ENCODE measurements around the gene SNED1. TPM values are rescaled to one million over a fixed set of nuclear protein-coding genes. Genes with fewer than 3 reads are reported as not detected.

The SNED1 gene
- total RNA-seq, 1 experiment from 2014 or later = 3.2 TPM

DNA sequence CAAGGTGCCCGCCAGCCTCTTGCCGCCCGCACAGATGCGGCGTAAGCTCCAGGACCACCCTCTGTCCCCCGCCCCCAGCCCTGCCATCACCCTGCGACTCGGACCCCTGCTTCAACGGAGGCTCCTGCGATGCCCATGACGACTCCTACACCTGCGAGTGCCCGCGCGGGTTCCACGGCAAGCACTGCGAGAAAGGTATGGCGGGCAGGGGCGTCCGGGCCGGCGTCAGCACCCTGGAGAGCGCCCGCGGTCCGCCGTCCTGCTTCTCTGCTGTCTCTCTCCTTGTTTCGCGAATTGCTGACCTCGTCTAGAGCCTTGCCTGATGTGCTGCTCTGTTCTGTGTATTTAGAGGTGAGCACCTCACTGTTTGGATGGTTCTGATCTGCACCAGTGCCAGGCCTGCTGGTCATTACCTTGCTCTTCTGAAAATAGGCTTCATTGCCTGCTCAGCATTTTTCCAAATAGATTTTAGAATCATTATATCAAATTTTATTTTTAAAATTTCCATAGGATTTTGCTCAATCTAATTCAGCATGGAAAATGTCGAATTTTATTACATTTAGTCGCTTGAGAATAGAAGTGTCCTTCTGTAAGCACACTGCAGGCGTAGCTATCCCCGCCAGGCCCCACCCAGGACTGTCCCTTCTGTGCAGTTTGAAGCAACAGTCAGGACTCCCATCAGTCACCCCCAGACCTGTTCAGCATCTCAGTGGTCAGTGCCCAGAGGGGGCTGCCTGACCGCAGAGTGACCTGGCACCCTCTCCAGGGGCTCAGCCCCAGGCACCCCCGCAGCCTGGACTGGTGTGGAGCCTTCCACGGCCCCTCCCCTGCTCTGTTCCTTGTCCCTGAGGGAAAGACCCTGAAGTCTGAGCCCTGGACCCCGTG is 51.6 kb downstream of the SNED1 start (continued):
- peak; percentile 86; the same call in 1 of the 2 replicates for TF ChIP-seq NFE2L1 (CRISPR knock-in tag; IDR thresholded peaks at IDR 0.05)
- TF ChIP-seq, protein P1, sequence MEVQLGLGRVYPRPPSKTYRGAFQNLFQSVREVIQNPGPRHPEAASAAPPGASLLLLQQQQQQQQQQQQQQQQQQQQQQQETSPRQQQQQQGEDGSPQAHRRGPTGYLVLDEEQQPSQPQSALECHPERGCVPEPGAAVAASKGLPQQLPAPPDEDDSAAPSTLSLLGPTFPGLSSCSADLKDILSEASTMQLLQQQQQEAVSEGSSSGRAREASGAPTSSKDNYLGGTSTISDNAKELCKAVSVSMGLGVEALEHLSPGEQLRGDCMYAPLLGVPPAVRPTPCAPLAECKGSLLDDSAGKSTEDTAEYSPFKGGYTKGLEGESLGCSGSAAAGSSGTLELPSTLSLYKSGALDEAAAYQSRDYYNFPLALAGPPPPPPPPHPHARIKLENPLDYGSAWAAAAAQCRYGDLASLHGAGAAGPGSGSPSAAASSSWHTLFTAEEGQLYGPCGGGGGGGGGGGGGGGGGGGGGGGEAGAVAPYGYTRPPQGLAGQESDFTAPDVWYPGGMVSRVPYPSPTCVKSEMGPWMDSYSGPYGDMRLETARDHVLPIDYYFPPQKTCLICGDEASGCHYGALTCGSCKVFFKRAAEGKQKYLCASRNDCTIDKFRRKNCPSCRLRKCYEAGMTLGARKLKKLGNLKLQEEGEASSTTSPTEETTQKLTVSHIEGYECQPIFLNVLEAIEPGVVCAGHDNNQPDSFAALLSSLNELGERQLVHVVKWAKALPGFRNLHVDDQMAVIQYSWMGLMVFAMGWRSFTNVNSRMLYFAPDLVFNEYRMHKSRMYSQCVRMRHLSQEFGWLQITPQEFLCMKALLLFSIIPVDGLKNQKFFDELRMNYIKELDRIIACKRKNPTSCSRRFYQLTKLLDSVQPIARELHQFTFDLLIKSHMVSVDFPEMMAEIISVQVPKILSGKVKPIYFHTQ (CRISPR knock-in tag; IDR thresholded peaks at IDR 0.05) = no peak
- TF ChIP-seq, protein P2, sequence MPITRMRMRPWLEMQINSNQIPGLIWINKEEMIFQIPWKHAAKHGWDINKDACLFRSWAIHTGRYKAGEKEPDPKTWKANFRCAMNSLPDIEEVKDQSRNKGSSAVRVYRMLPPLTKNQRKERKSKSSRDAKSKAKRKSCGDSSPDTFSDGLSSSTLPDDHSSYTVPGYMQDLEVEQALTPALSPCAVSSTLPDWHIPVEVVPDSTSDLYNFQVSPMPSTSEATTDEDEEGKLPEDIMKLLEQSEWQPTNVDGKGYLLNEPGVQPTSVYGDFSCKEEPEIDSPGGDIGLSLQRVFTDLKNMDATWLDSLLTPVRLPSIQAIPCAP (CRISPR knock-in tag; IDR thresholded peaks at IDR 0.05) = peak; percentile 71; the same call in 1 of the 2 replicates
- TF ChIP-seq CBFB (CRISPR knock-in tag; IDR thresholded peaks at IDR 0.05; ENCODE audit: low read depth) = no peak
- TF ChIP-seq JUN (CRISPR knock-in tag; IDR thresholded peaks at IDR 0.05) = peak; percentile 95; the same call in 1 of the 2 replicates
- TF ChIP-seq ELF4 (CRISPR knock-in tag; IDR thresholded peaks at IDR 0.05; ENCODE audit: low read depth) = 0 out of 2 replicates have a peak, but pooled peaks have one; percentile 47
- no peak for TF ChIP-seq HMGA2 (CRISPR knock-in tag; IDR thresholded peaks at IDR 0.05)
- TF ChIP-seq TEAD1 (CRISPR knock-in tag; IDR thresholded peaks at IDR 0.05) = peak; percentile 90; the same call in 1 of the 2 replicates
- TF ChIP-seq TP53 (CRISPR knock-in tag; IDR thresholded peaks at IDR 0.05) = peak; percentile 78
- TF ChIP-seq ZBTB21 (CRISPR knock-in tag; IDR thresholded peaks at IDR 0.05; ENCODE audit: borderline replicate concordance) = peak; percentile 84; the same call in 1 of the 2 replicates
- TF ChIP-seq, protein P3, sequence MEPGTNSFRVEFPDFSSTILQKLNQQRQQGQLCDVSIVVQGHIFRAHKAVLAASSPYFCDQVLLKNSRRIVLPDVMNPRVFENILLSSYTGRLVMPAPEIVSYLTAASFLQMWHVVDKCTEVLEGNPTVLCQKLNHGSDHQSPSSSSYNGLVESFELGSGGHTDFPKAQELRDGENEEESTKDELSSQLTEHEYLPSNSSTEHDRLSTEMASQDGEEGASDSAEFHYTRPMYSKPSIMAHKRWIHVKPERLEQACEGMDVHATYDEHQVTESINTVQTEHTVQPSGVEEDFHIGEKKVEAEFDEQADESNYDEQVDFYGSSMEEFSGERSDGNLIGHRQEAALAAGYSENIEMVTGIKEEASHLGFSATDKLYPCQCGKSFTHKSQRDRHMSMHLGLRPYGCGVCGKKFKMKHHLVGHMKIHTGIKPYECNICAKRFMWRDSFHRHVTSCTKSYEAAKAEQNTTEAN (CRISPR knock-in tag; IDR thresholded peaks at IDR 0.05) = peak; percentile 92
- TF ChIP-seq ZNF121 (CRISPR knock-in tag; IDR thresholded peaks at IDR 0.05) = peak; percentile 52; the same call in 1 of the 2 replicates
- TF ChIP-seq E2F5 (CRISPR knock-in tag; IDR thresholded peaks at IDR 0.05) = 0 out of 2 replicates have a peak, but pooled peaks have one; percentile 47
- peak; percentile 93; the same call in 1 of the 2 replicates for TF ChIP-seq ZNF219 (CRISPR knock-in tag; IDR thresholded peaks at IDR 0.05; ENCODE audit: borderline replicate concordance)
- TF ChIP-seq FOXK1 (CRISPR knock-in tag; IDR thresholded peaks at IDR 0.05) = peak; percentile 82
- TF ChIP-seq SMAD3 (CRISPR knock-in tag; IDR thresholded peaks at IDR 0.05; ENCODE audit: borderline replicate concordance) = peak; percentile 87; the same call in 1 of the 2 replicates
- 0 out of 2 replicates have a peak, but pooled peaks have one; percentile 27 for TF ChIP-seq ZNF317 (CRISPR knock-in tag; IDR thresholded peaks at IDR 0.05; ENCODE audit: borderline replicate concordance, low read depth)
- TF ChIP-seq CREM (CRISPR knock-in tag; IDR thresholded peaks at IDR 0.05) = peak; percentile 63; the same call in 1 of the 2 replicates
- TF ChIP-seq, protein P4, sequence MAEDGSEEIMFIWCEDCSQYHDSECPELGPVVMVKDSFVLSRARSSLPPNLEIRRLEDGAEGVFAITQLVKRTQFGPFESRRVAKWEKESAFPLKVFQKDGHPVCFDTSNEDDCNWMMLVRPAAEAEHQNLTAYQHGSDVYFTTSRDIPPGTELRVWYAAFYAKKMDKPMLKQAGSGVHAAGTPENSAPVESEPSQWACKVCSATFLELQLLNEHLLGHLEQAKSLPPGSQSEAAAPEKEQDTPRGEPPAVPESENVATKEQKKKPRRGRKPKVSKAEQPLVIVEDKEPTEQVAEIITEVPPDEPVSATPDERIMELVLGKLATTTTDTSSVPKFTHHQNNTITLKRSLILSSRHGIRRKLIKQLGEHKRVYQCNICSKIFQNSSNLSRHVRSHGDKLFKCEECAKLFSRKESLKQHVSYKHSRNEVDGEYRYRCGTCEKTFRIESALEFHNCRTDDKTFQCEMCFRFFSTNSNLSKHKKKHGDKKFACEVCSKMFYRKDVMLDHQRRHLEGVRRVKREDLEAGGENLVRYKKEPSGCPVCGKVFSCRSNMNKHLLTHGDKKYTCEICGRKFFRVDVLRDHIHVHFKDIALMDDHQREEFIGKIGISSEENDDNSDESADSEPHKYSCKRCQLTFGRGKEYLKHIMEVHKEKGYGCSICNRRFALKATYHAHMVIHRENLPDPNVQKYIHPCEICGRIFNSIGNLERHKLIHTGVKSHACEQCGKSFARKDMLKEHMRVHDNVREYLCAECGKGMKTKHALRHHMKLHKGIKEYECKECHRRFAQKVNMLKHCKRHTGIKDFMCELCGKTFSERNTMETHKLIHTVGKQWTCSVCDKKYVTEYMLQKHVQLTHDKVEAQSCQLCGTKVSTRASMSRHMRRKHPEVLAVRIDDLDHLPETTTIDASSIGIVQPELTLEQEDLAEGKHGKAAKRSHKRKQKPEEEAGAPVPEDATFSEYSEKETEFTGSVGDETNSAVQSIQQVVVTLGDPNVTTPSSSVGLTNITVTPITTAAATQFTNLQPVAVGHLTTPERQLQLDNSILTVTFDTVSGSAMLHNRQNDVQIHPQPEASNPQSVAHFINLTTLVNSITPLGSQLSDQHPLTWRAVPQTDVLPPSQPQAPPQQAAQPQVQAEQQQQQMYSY (CRISPR knock-in tag; IDR thresholded peaks at IDR 0.05) = no peak
- TF ChIP-seq TEAD4 (CRISPR knock-in tag; IDR thresholded peaks at IDR 0.05) = peak; percentile 82
- peak; percentile 73; the same call in 1 of the 2 replicates for TF ChIP-seq USF1 (CRISPR knock-in tag; IDR thresholded peaks at IDR 0.05)
- TF ChIP-seq ERG (CRISPR knock-in tag; IDR thresholded peaks at IDR 0.05) = no peak
- peak; percentile 93 for TF ChIP-seq FOXP1 (CRISPR knock-in tag; IDR thresholded peaks at IDR 0.05; ENCODE audit: borderline replicate concordance)
- TF ChIP-seq NR2C2 (CRISPR knock-in tag; IDR thresholded peaks at IDR 0.05) = peak; percentile 70
- TF ChIP-seq, protein P5, sequence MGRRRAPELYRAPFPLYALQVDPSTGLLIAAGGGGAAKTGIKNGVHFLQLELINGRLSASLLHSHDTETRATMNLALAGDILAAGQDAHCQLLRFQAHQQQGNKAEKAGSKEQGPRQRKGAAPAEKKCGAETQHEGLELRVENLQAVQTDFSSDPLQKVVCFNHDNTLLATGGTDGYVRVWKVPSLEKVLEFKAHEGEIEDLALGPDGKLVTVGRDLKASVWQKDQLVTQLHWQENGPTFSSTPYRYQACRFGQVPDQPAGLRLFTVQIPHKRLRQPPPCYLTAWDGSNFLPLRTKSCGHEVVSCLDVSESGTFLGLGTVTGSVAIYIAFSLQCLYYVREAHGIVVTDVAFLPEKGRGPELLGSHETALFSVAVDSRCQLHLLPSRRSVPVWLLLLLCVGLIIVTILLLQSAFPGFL (CRISPR knock-in tag; IDR thresholded peaks at IDR 0.05; ENCODE audit: borderline replicate concordance) = no peak
